Measurements from ENCODE around the gene C11orf68. TPM values are rescaled to one million over a fixed set of nuclear protein-coding genes. Genes with fewer than 3 reads are reported as not detected.

C11orf68 gene
- total RNA-seq, 1 experiment from 2014 or later = 15.7 TPM

GRCh38 chr11:65882120-65883057, 36.5 kb downstream of the C11orf68 start:
- no CpG with 5 or more reads among the region's 30 CpGs for WGBS (ENCODE audit: extremely low coverage, insufficient read length, low lambda C conversion rate)
- Mint-ChIP-seq H3K27ac (no peak overlapping the region), H3K4me3 (no peak overlapping the region), H3K36me3 (ENCODE audit: insufficient read depth in 1 of 3, low read depth in 3 of 3) (peaks cover 35 to 56% (median 53%) of the 10 kb centered on the region in 3 experiments), H3K9me3 (no peaks in the 10 kb centered on the region; a peak in 1 of 5 replicates), H3K27me3 (ENCODE audit: low read depth) (peaks cover 7% of the 10 kb centered on the region), H3K4me1 (peaks cover 4 to 16% of the 10 kb centered on the region in 2 experiments)
- no peak overlapping the region for H3K9ac ChIP-seq (ENCODE audit: extremely low read depth, insufficient read length, low read length)
- no peaks in the 10 kb centered on the region for H3K23me2 ChIP-seq (ENCODE audit: insufficient read length, low read depth, low read length, poor library complexity, severe bottlenecking)
- no peak overlapping the region for H2BK12ac ChIP-seq (ENCODE audit: insufficient read length, low read depth, low read length)
- H3K4me1 ChIP-seq (ENCODE audit: insufficient read depth, low read length) = peaks cover under 1% of the 10 kb centered on the region; the same call in 1 of the 2 replicates
- TF ChIP-seq CTCF (conservative IDR thresholded peaks at IDR 0.05) = no peak
- no peaks in the 10 kb centered on the region for H4K20me1 ChIP-seq (ENCODE audit: control insufficient read depth, insufficient read depth, insufficient read length)
- no peak overlapping the region for H2BK5ac ChIP-seq (ENCODE audit: insufficient read length, low read length)
- H2AK5ac ChIP-seq (ENCODE audit: insufficient read length, low read length) = no peak overlapping the region
- no peak overlapping the region for H3K14ac ChIP-seq (ENCODE audit: insufficient read depth, low read length)
- no peak overlapping the region for H3K27ac ChIP-seq (ENCODE audit: insufficient read length, low read depth, low read length)
- no peaks in the 10 kb centered on the region for H3K27me3 ChIP-seq (ENCODE audit: insufficient read depth, low read length)
- H3K79me2 ChIP-seq (ENCODE audit: insufficient read depth, low read length) = no peaks in the 10 kb centered on the region
- H2AFZ ChIP-seq (ENCODE audit: low read length) = no peak overlapping the region
- no peak overlapping the region for H4K91ac ChIP-seq (ENCODE audit: insufficient read length, low read depth, low read length)
- H3K4ac ChIP-seq (ENCODE audit: low read depth, low read length) = no peak overlapping the region
- H2BK120ac ChIP-seq (ENCODE audit: low read depth, low read length, poor library complexity, severe bottlenecking) = no peak overlapping the region
- H3T11ph ChIP-seq (ENCODE audit: low read length) = no peak overlapping the region
- H2BK20ac ChIP-seq (ENCODE audit: low read depth, low read length, poor library complexity, severe bottlenecking) = no peak overlapping the region
- H3K18ac ChIP-seq (ENCODE audit: insufficient read length, low read depth, low read length) = no peak overlapping the region
- no peak overlapping the region for H4K5ac ChIP-seq (ENCODE audit: insufficient read length, low read depth, low read length)
- H2BK15ac ChIP-seq (ENCODE audit: low read depth, low read length) = no peak overlapping the region
- H3K23ac ChIP-seq (ENCODE audit: insufficient read length, low read depth, low read length) = no peak overlapping the region
- DNase-seq = no peak
- no peak overlapping the region for H3K56ac ChIP-seq (ENCODE audit: insufficient read length, low read depth, low read length)
- H3K9me3 ChIP-seq (ENCODE audit: control insufficient read depth, low read depth, low read length) = no peaks in the 10 kb centered on the region
- H3K4me2 ChIP-seq (ENCODE audit: insufficient read depth, insufficient read length, low read length) = no peak overlapping the region
- no peak overlapping the region for H4K8ac ChIP-seq (replicated peaks; ENCODE audit: insufficient read length, low read depth, low read length)
- H3K79me1 ChIP-seq (ENCODE audit: insufficient read depth, low read depth, low read length, poor library complexity, severe bottlenecking) = no peaks in the 10 kb centered on the region
